ENCODE measurements around the gene FUT1.

FUT1 gene

GRCh38 chr19:48731452-48731851 lies 21.0 kb downstream of the FUT1 start:
- H4K91ac ChIP-seq (ENCODE audit: low read depth, low read length): no peak overlapping the region

GRCh38 chr19:48728911-48729664 lies 23.4 kb downstream of the FUT1 start:
- no peak overlapping the region for H2AFZ ChIP-seq (ENCODE audit: insufficient read depth, low read length, poor library complexity)
- H4K91ac ChIP-seq (ENCODE audit: low read depth, low read length): no peak overlapping the region
- H3K79me2 ChIP-seq (ENCODE audit: control insufficient read depth, insufficient read depth, low read length, poor library complexity): no peaks in the 10 kb centered on the region
- H2BK12ac ChIP-seq (ENCODE audit: low read length): no peak overlapping the region
- no peak overlapping the region for H3K18ac ChIP-seq (ENCODE audit: low read length)
- no peak overlapping the region for H2BK5ac ChIP-seq (ENCODE audit: low read depth, low read length, poor library complexity)
- WGBS (ENCODE audit: extremely low coverage, insufficient coverage, insufficient read length): no CpG with 5 or more reads among the region's 77 CpGs
- H3K4ac ChIP-seq (ENCODE audit: low read depth, low read length): no peak overlapping the region
- no peak overlapping the region for H3K23ac ChIP-seq (ENCODE audit: low read length)
- H3K14ac ChIP-seq (ENCODE audit: low read length): no peak overlapping the region
- H3K9me3 ChIP-seq (ENCODE audit: insufficient read depth, low read depth, low read length): peaks cover 6% of the 10 kb centered on the region
- H3K4me1 ChIP-seq (ENCODE audit: control insufficient read depth in 1 of 2, insufficient read depth in 2 of 2, low read length in 2 of 2): no peaks in the 10 kb centered on the region
- no peak overlapping the region for H4K8ac ChIP-seq (ENCODE audit: low read depth, low read length)
- H4K12ac ChIP-seq (ENCODE audit: low read depth, low read length): no peak overlapping the region
- no peak overlapping the region for H3K27ac ChIP-seq (ENCODE audit: low read depth, low read length)
- no peak for DNase-seq
- H3K9ac ChIP-seq (ENCODE audit: low read length): no peak overlapping the region
- H3K27me3 ChIP-seq (ENCODE audit: insufficient read depth, low read length): no peaks in the 10 kb centered on the region
- no peak overlapping the region for H2BK120ac ChIP-seq (ENCODE audit: insufficient read depth, low read length, poor library complexity)
- no peaks in the 10 kb centered on the region for H3K79me1 ChIP-seq (ENCODE audit: low read length)
- H2AK5ac ChIP-seq (ENCODE audit: low read length): no peak overlapping the region
- H3K4me3 ChIP-seq (ENCODE audit: low read depth, low read length): no peak overlapping the region
- H3K36me3 ChIP-seq (ENCODE audit: control insufficient read depth in 1 of 2, insufficient read depth in 2 of 2, low read length in 2 of 2): no peaks in the 10 kb centered on the region
- H3K4me2 ChIP-seq (ENCODE audit: low read length): peak overlapping the region; percentile 32

More at GRCh38 chr19:48731452-48731851, 21.0 kb downstream of the FUT1 start:
- Histone ChIP-seq H3K18ac (ENCODE audit: low read length) (no peak overlapping the region), H3K79me1 (ENCODE audit: low read length) (peaks cover 3% of the 10 kb centered on the region), H3K27me3 (ENCODE audit: insufficient read depth, low read length) (no peaks in the 10 kb centered on the region), H2BK5ac (ENCODE audit: low read depth, low read length, poor library complexity) (no peak overlapping the region), H3K79me2 (ENCODE audit: control insufficient read depth, insufficient read depth, low read length, poor library complexity) (no peaks in the 10 kb centered on the region), H3K4me2 (ENCODE audit: low read length) (no peak overlapping the region), H3K9ac (ENCODE audit: low read length) (no peak overlapping the region), H4K8ac (ENCODE audit: low read depth, low read length) (no peak overlapping the region), H3K9me3 (ENCODE audit: insufficient read depth, low read depth, low read length) (peaks cover 6% of the 10 kb centered on the region), H3K4ac (ENCODE audit: low read depth, low read length) (no peak overlapping the region), H2AK5ac (ENCODE audit: low read length) (no peak overlapping the region), H3K4me1 (ENCODE audit: control insufficient read depth in 1 of 2, insufficient read depth in 2 of 2, low read length in 2 of 2) (no peaks in the 10 kb centered on the region), H2BK120ac (ENCODE audit: insufficient read depth, low read length, poor library complexity) (no peak overlapping the region), H3K23ac (ENCODE audit: low read length) (no peak overlapping the region), H3K14ac (ENCODE audit: low read length) (no peak overlapping the region), H2AFZ (ENCODE audit: insufficient read depth, low read length, poor library complexity) (no peak overlapping the region), H2BK12ac (ENCODE audit: low read length) (no peak overlapping the region), H3K27ac (ENCODE audit: low read depth, low read length) (no peak overlapping the region), H4K12ac (ENCODE audit: low read depth, low read length) (no peak overlapping the region), H3K4me3 (ENCODE audit: low read depth, low read length) (no peak overlapping the region), H3K36me3 (ENCODE audit: control insufficient read depth in 1 of 2, insufficient read depth in 2 of 2, low read length in 2 of 2) (no peaks in the 10 kb centered on the region)
- no CpG with 5 or more reads among the region's 4 CpGs for WGBS (ENCODE audit: extremely low coverage, insufficient coverage, insufficient read length)
- DNase-seq: no peak

- Histone ChIP-seq H3K4me1 (ENCODE audit: control insufficient read depth in 1 of 2, insufficient read depth in 2 of 2, low read length in 2 of 2) (no peaks in the 10 kb centered on the region), H3K79me2 (ENCODE audit: control insufficient read depth, insufficient read depth, low read length, poor library complexity) (no peaks in the 10 kb centered on the region), H3K4ac (ENCODE audit: low read depth, low read length) (no peak overlapping the region), H4K91ac (ENCODE audit: low read depth, low read length) (no peak overlapping the region), H3K79me1 (ENCODE audit: low read length) (no peaks in the 10 kb centered on the region), H3K27me3 (ENCODE audit: insufficient read depth, low read length) (no peaks in the 10 kb centered on the region), H3K4me3 (ENCODE audit: low read depth, low read length) (no peak overlapping the region), H4K12ac (ENCODE audit: low read depth, low read length) (no peak overlapping the region), H3K9ac (ENCODE audit: low read length) (no peak overlapping the region), H3K18ac (ENCODE audit: low read length) (no peak overlapping the region), H2BK120ac (ENCODE audit: insufficient read depth, low read length, poor library complexity) (no peak overlapping the region), H3K9me3 (ENCODE audit: insufficient read depth, low read depth, low read length) (peaks cover 6% of the 10 kb centered on the region), H3K23ac (ENCODE audit: low read length) (no peak overlapping the region), H2BK12ac (ENCODE audit: low read length) (no peak overlapping the region), H3K36me3 (ENCODE audit: control insufficient read depth in 1 of 2, insufficient read depth in 2 of 2, low read length in 2 of 2) (no peaks in the 10 kb centered on the region), H3K4me2 (ENCODE audit: low read length) (no peak overlapping the region), H3K14ac (ENCODE audit: low read length) (no peak overlapping the region), H2BK5ac (ENCODE audit: low read depth, low read length, poor library complexity) (no peak overlapping the region), H2AFZ (ENCODE audit: insufficient read depth, low read length, poor library complexity) (no peak overlapping the region), H2AK5ac (ENCODE audit: low read length) (no peak overlapping the region), H4K8ac (ENCODE audit: low read depth, low read length) (no peak overlapping the region), H3K27ac (ENCODE audit: low read depth, low read length) (no peak overlapping the region)
- WGBS (ENCODE audit: extremely low coverage, insufficient coverage, insufficient read length): no CpG with 5 or more reads among the region's 2 CpGs
- DNase-seq: no peak
These were observed 25.9 kb downstream of the FUT1 start for GRCh38 chr19:48726556-48726955.

GRCh38 chr19:48724796-48725753 lies 27.4 kb downstream of the FUT1 start:
- no peak overlapping the region for H2AK5ac ChIP-seq (ENCODE audit: low read length)
- H3K9me3 ChIP-seq (ENCODE audit: insufficient read depth, low read depth, low read length): peaks cover 6% of the 10 kb centered on the region
- peaks cover 3% of the 10 kb centered on the region for H3K79me1 ChIP-seq (ENCODE audit: low read length)
- H2BK12ac ChIP-seq (ENCODE audit: low read length): no peak overlapping the region
- peak overlapping the region; percentile 47 for H4K91ac ChIP-seq (ENCODE audit: low read depth, low read length)
- no peak overlapping the region for H3K9ac ChIP-seq (ENCODE audit: low read length)
- no peak overlapping the region for H2AFZ ChIP-seq (ENCODE audit: insufficient read depth, low read length, poor library complexity)
- peak in 1 of 2 donors; percentile 59 for DNase-seq
- no peak overlapping the region for H2BK5ac ChIP-seq (ENCODE audit: low read depth, low read length, poor library complexity)
- H4K8ac ChIP-seq (ENCODE audit: low read depth, low read length): peak overlapping the region; percentile 33
- no peak overlapping the region for H3K27ac ChIP-seq (ENCODE audit: low read depth, low read length)
- no peaks in the 10 kb centered on the region for H3K79me2 ChIP-seq (ENCODE audit: control insufficient read depth, insufficient read depth, low read length, poor library complexity)
- no peaks in the 10 kb centered on the region for H3K36me3 ChIP-seq (ENCODE audit: control insufficient read depth in 1 of 2, insufficient read depth in 2 of 2, low read length in 2 of 2)
- no peak overlapping the region for H3K23ac ChIP-seq (ENCODE audit: low read length)
- no peak overlapping the region for H3K14ac ChIP-seq (ENCODE audit: low read length)
- no peak overlapping the region for H3K4ac ChIP-seq (ENCODE audit: low read depth, low read length)
- H3K18ac ChIP-seq (ENCODE audit: low read length): no peak overlapping the region
- no peak overlapping the region for H3K4me2 ChIP-seq (ENCODE audit: low read length)
- peak overlapping the region; percentile 35 for H3K4me3 ChIP-seq (ENCODE audit: low read depth, low read length)
- no peak overlapping the region for H4K12ac ChIP-seq (ENCODE audit: low read depth, low read length)
- H3K27me3 ChIP-seq (ENCODE audit: insufficient read depth, low read length): no peaks in the 10 kb centered on the region
- no CpG with 5 or more reads among the region's 11 CpGs for whole genome bisulfite sequencing (ENCODE audit: extremely low coverage, insufficient coverage, insufficient read length)
- H2BK120ac ChIP-seq (ENCODE audit: insufficient read depth, low read length, poor library complexity): no peak overlapping the region
- H3K4me1 ChIP-seq (ENCODE audit: control insufficient read depth in 1 of 2, insufficient read depth in 2 of 2, low read length in 2 of 2): peaks cover 2 to 3% of the 10 kb centered on the region in 2 experiments
